Measurements from ENCODE around the gene COL4A1.

The COL4A1 gene

DNA sequence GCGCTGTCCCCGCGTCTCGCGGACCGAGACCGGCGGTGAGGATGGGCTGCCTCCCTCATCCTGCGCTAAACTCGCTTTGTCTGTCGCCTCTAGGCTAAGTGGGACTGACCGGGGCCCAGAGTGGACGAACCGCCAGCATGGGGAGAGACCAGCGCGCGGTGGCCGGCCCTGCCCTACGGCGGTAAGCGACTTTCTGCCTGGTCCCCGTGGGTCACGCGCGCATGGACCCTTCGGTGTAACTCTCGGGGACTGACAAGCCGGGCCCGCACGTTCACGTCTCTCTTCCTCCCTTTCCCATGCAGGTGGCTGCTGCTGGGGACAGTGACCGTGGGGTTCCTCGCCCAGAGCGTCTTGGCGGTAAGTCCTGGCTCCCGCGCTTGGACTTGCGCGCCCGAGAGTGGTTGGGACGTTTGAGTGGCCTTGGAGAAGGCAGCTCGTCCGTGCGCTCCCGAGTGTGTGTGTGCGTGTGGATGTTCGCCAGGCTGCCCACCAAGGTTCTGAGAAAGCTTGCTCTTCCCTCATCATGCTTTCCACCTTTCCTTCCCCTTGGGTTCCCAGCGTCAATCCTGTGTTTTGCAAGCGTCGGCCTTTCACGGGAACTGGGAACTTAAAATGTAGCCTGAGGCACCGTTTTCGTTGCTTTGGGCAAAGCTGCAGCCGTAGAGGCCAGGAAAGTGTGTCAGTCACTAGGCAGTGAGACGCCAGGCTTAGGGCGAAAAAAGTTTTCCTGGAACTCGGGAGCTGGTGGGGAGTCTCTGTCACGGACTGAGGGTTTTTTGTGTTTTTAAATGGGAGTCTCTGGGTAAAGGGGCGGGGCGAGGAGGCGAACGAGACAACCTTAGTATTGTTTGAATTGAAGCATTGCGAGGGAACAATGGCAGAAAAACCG lies 1.1 kb upstream of the COL4A1 start:
- TF ChIP-seq GABPA (IDR thresholded peaks at IDR 0.05; ENCODE audit: low read depth), result no peak
- TF ChIP-seq, protein P1, sequence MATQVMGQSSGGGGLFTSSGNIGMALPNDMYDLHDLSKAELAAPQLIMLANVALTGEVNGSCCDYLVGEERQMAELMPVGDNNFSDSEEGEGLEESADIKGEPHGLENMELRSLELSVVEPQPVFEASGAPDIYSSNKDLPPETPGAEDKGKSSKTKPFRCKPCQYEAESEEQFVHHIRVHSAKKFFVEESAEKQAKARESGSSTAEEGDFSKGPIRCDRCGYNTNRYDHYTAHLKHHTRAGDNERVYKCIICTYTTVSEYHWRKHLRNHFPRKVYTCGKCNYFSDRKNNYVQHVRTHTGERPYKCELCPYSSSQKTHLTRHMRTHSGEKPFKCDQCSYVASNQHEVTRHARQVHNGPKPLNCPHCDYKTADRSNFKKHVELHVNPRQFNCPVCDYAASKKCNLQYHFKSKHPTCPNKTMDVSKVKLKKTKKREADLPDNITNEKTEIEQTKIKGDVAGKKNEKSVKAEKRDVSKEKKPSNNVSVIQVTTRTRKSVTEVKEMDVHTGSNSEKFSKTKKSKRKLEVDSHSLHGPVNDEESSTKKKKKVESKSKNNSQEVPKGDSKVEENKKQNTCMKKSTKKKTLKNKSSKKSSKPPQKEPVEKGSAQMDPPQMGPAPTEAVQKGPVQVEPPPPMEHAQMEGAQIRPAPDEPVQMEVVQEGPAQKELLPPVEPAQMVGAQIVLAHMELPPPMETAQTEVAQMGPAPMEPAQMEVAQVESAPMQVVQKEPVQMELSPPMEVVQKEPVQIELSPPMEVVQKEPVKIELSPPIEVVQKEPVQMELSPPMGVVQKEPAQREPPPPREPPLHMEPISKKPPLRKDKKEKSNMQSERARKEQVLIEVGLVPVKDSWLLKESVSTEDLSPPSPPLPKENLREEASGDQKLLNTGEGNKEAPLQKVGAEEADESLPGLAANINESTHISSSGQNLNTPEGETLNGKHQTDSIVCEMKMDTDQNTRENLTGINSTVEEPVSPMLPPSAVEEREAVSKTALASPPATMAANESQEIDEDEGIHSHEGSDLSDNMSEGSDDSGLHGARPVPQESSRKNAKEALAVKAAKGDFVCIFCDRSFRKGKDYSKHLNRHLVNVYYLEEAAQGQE (IDR thresholded peaks at IDR 0.05; ENCODE audit: insufficient replicate concordance, low read depth), result no peak
- no peak for TF ChIP-seq POLR2AphosphoS5 (IDR thresholded peaks at IDR 0.05; ENCODE audit: low read depth)
- TF ChIP-seq, protein P2, sequence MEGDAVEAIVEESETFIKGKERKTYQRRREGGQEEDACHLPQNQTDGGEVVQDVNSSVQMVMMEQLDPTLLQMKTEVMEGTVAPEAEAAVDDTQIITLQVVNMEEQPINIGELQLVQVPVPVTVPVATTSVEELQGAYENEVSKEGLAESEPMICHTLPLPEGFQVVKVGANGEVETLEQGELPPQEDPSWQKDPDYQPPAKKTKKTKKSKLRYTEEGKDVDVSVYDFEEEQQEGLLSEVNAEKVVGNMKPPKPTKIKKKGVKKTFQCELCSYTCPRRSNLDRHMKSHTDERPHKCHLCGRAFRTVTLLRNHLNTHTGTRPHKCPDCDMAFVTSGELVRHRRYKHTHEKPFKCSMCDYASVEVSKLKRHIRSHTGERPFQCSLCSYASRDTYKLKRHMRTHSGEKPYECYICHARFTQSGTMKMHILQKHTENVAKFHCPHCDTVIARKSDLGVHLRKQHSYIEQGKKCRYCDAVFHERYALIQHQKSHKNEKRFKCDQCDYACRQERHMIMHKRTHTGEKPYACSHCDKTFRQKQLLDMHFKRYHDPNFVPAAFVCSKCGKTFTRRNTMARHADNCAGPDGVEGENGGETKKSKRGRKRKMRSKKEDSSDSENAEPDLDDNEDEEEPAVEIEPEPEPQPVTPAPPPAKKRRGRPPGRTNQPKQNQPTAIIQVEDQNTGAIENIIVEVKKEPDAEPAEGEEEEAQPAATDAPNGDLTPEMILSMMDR (IDR thresholded peaks at IDR 0.05; ENCODE audit: insufficient read depth, low read length), result no peak
- H3K27ac ChIP-seq (replicated peaks), result no peak overlapping the region
- H3K27me3 ChIP-seq (ENCODE audit: insufficient read depth, poor library complexity, severe bottlenecking), result peaks cover 85% of the 10 kb centered on the region
- no peak for DNase-seq (ENCODE audit: low read depth in 1 of 2, low spot score in 1 of 2)
- H3K4me3 ChIP-seq (replicated peaks; ENCODE audit: insufficient read depth, low read length), result no peak overlapping the region

DNA sequence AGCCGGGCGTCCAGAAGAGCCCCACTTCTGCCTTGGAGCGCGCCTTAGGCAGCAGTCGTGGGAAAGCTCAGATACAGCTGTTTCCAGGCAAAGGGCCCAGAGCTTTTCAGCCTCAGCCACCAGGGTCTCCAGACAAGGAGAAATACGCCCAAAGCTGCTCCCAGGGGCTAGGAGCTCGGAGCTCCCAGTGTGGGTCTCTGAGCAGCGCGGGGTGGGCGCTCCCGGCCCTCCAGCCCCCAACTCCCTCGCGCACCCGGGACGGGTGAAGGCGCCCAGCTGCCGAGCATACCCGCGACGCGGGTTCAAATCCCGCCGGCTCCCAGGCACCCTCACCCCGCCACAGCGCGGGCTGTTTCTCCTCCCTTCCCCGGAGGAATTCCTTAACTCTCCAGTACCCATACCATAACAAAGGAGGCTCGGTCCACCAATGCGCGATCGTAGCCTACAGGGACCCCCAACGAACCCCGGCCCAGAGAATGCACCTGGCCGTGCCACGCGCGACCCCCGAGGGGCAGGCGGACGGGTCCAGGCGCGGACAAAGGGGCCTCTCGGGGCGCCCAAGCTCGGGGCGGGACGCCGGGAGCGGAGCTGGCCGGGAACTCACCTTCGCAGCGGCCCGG lies 507 bp downstream of the COL4A1 start:
- no peak overlapping the region for H3K4me3 ChIP-seq (replicated peaks; ENCODE audit: insufficient read depth, low read length)
- DNase-seq (ENCODE audit: low read depth in 1 of 2, low spot score in 1 of 2), result no peak
- TF ChIP-seq, protein P1 (IDR thresholded peaks at IDR 0.05; ENCODE audit: insufficient replicate concordance, low read depth), result no peak
- TF ChIP-seq GABPA (IDR thresholded peaks at IDR 0.05; ENCODE audit: low read depth) (no peak), POLR2AphosphoS5 (IDR thresholded peaks at IDR 0.05; ENCODE audit: low read depth) (no peak), SPI1 (IDR thresholded peaks at IDR 0.05; ENCODE audit: borderline replicate concordance, low read depth) (no peak)
- TF ChIP-seq, protein P2 (IDR thresholded peaks at IDR 0.05; ENCODE audit: insufficient read depth, low read length), result no peak
- no peak overlapping the region for H3K27ac ChIP-seq (replicated peaks)
- peaks cover 84% of the 10 kb centered on the region for H3K27me3 ChIP-seq (ENCODE audit: insufficient read depth, poor library complexity, severe bottlenecking)

DNA sequence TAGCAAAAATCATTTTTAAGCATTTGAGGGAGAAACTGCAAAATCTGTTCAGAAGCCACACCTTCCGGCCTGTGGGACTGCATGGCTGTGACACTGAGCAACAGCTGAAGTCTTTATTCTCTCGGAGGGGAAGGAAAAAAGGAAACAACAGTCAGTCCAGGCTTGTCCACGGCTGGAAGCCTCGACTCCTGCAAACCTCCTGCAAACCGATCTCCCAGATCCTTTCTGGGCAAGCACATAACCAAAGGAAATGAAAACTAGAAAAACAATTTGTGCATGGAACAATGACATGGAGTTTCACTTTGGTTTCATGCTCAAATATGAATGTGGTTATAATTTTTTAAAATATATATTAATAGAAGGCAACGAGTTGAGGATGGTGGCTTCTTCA lies 1.0 kb downstream of the COL4A1 start:
- peaks cover 84% of the 10 kb centered on the region for H3K27me3 ChIP-seq (ENCODE audit: insufficient read depth, poor library complexity, severe bottlenecking)
- H3K27ac ChIP-seq (replicated peaks), result no peak overlapping the region
- TF ChIP-seq, protein P2 (IDR thresholded peaks at IDR 0.05; ENCODE audit: insufficient read depth, low read length), result no peak
- TF ChIP-seq, protein P1 (IDR thresholded peaks at IDR 0.05; ENCODE audit: insufficient replicate concordance, low read depth), result no peak
- no peak for TF ChIP-seq POLR2AphosphoS5 (IDR thresholded peaks at IDR 0.05; ENCODE audit: low read depth)
- H3K4me3 ChIP-seq (replicated peaks; ENCODE audit: insufficient read depth, low read length), result no peak overlapping the region
- DNase-seq (ENCODE audit: low read depth in 1 of 2, low spot score in 1 of 2), result no peak
